PFSK-1 (cell line): ENCODE results near the gene SND1.

Experiments used
- FOXP2 ChIP-seq: optimal IDR thresholded peaks from 2 replicates; pipeline ENCODE3; 2011; ENCODE audit warnings: borderline replicate concordance, control low read depth, inconsistent platforms; ENCODE audit not compliant: insufficient read depth; ENCODE audit errors: extremely low read length, extremely low read depth
- POLR2AphosphoS5 ChIP-seq: IDR thresholded peaks from 2 replicates; pipeline ENCODE4 v1.6.1; 2012; ENCODE audit warnings: low read depth, mild to moderate bottlenecking, control low read depth, low read length, moderate library complexity
- SIN3A ChIP-seq: IDR thresholded peaks from 2 replicates; pipeline ENCODE4 v1.6.1; 2012; ENCODE audit warnings: mild to moderate bottlenecking, low read length, moderate library complexity, borderline replicate concordance; ENCODE audit not compliant: insufficient read depth
- TAF1 ChIP-seq: IDR thresholded peaks from 2 replicates; pipeline ENCODE4 v1.6.1; 2012; ENCODE audit warnings: low read length, control low read depth, borderline replicate concordance; ENCODE audit not compliant: insufficient read depth
- TF ChIP-seq, protein P1 (sequence below), 2 experiments: IDR thresholded peaks; 2 replicates each; pipeline versions ENCODE4 v1.6.1 to v1.8.0; 2011 to 2012; ENCODE audit warnings: low read depth in 2 of 2, low read length in 2 of 2, control low read depth in 1 of 2, inconsistent platforms in 1 of 2, mild to moderate bottlenecking in 1 of 2, moderate library complexity in 1 of 2; ENCODE audit not compliant: insufficient read depth in 1 of 2

SND1 gene

GRCh38 chr7:127764681-127765080 is 112.7 kb downstream of the SND1 start:
- TF ChIP-seq SIN3A (no peak), TAF1 (no peak), FOXP2 (no peak), POLR2AphosphoS5 (no peak)
- TF ChIP-seq, protein P1, sequence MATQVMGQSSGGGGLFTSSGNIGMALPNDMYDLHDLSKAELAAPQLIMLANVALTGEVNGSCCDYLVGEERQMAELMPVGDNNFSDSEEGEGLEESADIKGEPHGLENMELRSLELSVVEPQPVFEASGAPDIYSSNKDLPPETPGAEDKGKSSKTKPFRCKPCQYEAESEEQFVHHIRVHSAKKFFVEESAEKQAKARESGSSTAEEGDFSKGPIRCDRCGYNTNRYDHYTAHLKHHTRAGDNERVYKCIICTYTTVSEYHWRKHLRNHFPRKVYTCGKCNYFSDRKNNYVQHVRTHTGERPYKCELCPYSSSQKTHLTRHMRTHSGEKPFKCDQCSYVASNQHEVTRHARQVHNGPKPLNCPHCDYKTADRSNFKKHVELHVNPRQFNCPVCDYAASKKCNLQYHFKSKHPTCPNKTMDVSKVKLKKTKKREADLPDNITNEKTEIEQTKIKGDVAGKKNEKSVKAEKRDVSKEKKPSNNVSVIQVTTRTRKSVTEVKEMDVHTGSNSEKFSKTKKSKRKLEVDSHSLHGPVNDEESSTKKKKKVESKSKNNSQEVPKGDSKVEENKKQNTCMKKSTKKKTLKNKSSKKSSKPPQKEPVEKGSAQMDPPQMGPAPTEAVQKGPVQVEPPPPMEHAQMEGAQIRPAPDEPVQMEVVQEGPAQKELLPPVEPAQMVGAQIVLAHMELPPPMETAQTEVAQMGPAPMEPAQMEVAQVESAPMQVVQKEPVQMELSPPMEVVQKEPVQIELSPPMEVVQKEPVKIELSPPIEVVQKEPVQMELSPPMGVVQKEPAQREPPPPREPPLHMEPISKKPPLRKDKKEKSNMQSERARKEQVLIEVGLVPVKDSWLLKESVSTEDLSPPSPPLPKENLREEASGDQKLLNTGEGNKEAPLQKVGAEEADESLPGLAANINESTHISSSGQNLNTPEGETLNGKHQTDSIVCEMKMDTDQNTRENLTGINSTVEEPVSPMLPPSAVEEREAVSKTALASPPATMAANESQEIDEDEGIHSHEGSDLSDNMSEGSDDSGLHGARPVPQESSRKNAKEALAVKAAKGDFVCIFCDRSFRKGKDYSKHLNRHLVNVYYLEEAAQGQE (IDR thresholded peaks at IDR 0.05; ENCODE audit: insufficient read depth in 1 of 2, low read depth in 2 of 2, low read length in 2 of 2) = no peak

GRCh38 chr7:127765150-127765549 is 113.2 kb downstream of the SND1 start:
- no peak for TF ChIP-seq POLR2AphosphoS5
- TF ChIP-seq TAF1 = no peak
- TF ChIP-seq, protein P1 (IDR thresholded peaks at IDR 0.05; ENCODE audit: insufficient read depth in 1 of 2, low read depth in 2 of 2, low read length in 2 of 2) = no peak
- no peak for TF ChIP-seq FOXP2
- no peak for TF ChIP-seq SIN3A

DNA sequence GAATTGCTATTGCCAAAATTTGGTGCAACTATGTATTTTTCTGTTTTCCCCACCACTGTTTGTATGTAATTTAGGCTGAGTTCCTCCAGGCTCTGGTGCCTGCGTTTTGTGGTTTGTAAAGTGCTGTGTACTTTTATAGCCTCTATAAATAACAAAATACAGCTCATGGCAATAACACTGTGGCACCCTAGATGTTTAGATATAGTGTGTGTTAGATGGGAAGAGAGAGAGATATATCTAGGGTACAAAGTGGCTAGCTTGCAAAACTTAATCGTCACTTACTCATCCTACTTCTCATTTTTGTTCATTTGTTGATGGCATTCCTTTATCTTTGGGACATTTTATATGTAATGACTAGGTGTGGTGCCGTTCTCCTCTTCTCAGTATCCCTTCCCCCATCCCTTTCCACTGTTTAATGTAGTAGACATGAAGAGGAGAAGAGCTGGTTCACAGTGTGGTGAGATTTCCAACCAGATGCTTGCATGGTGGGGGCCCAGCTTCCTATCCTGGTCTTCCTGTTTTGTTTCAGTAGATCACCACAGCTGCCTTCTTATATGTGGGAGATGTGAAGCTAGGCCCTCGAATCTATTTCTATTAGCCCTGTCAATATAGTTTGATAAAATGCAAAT is 115.0 kb downstream of the SND1 start:
- no peak for TF ChIP-seq FOXP2
- TF ChIP-seq, protein P1 (IDR thresholded peaks at IDR 0.05; ENCODE audit: insufficient read depth in 1 of 2, low read depth in 2 of 2, low read length in 2 of 2) = no peak
- TF ChIP-seq POLR2AphosphoS5 = no peak
- TF ChIP-seq SIN3A = no peak
- no peak for TF ChIP-seq TAF1

GRCh38 chr7:127768241-127768640 is 116.2 kb downstream of the SND1 start:
- TF ChIP-seq POLR2AphosphoS5 (no peak), FOXP2 (no peak), SIN3A (no peak), TAF1 (no peak)

DNA sequence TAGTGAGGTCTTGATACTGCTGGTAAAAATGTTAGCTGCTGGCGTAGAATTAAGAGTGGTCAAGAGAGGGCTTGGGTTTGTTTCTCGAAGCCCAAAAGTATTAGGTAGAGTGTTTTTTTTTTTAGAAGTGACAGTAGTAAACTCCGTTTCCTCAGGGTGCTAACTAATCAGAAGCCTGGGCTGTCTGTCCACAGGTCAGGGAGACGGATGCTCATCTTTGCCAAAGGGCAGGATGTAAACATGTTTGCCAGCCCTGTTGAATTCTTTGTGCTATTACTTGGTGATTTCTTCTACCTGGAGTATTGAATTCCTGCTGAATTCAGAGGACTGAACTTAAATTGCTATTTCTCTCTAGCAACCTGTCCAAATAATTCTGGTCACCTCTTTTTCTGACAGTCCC is 117.1 kb downstream of the SND1 start:
- TF ChIP-seq, protein P1 (IDR thresholded peaks at IDR 0.05; ENCODE audit: insufficient read depth in 1 of 2, low read depth in 2 of 2, low read length in 2 of 2) = no peak
- TF ChIP-seq SIN3A (no peak), POLR2AphosphoS5 (no peak)
